GM12873 (cell line): ENCODE results near the gene DOCK9.

Experiments used
- CTCF ChIP-seq: IDR thresholded peaks from 2 replicates; pipeline ENCODE4 v1.5.1; 2012; ENCODE audit warnings: low read depth, mild to moderate bottlenecking, moderate library complexity, low read length, control low read depth; ENCODE audit not compliant: insufficient read depth; ENCODE audit errors: missing control alignments

The DOCK9 gene

GRCh38 chr13:98755729-98756128 is 222.1 kb downstream of the DOCK9 start:
- no peak for TF ChIP-seq CTCF

- TF ChIP-seq CTCF, result no peak
Measured at GRCh38 chr13:98755116-98755515, 222.7 kb downstream of the DOCK9 start.

- no peak for TF ChIP-seq CTCF
Measured at GRCh38 chr13:98752467-98753290, 225.2 kb downstream of the DOCK9 start, which contains the start of gene SLC15A1. TSS of gene SLC15A1 (minus strand) at chr13:98752672. CDS start at chr13:98752598, 74 bp downstream.

- TF ChIP-seq CTCF, result no peak
Measured at GRCh38 chr13:98751861-98752466, 225.9 kb downstream of the DOCK9 start.

GRCh38 chr13:98751367-98751782 is 226.5 kb downstream of the DOCK9 start:
- no peak for TF ChIP-seq CTCF

- no peak for TF ChIP-seq CTCF
Measured at GRCh38 chr13:98749501-98749900, 228.4 kb downstream of the DOCK9 start.

GRCh38 chr13:98746968-98747367 is 230.9 kb downstream of the DOCK9 start:
- no peak for TF ChIP-seq CTCF
